GM19372 (cell line): ENCODE results near the gene C9orf152.

ENCODE experiments used
- ATAC-seq: cut with Tn5 transposase; IDR thresholded peaks from one replicate; pipeline ENCODE4 v1.9.1; 2021; ENCODE audit warnings: mild to moderate bottlenecking, low read depth, moderate library complexity; ENCODE audit not compliant: unreplicated experiment

Gene C9orf152

GRCh38 chr9:110183208-110184145 is 24.5 kb downstream of the C9orf152 start:
- peak; percentile 84 for ATAC-seq

GRCh38 chr9:110180511-110181434 is 27.2 kb downstream of the C9orf152 start:
- no peak for ATAC-seq

- ATAC-seq: no peak
Measured at GRCh38 chr9:110179734-110180133, 28.2 kb downstream of the C9orf152 start.

GRCh38 chr9:110178281-110178680 is 29.7 kb downstream of the C9orf152 start:
- ATAC-seq: no peak

- ATAC-seq: no peak
Measured at GRCh38 chr9:110175275-110175968, 32.5 kb downstream of the C9orf152 start.

GRCh38 chr9:110173322-110173642 is 34.7 kb downstream of the C9orf152 start:
- no peak for ATAC-seq

- ATAC-seq: no peak
Measured at GRCh38 chr9:110170357-110171257, 37.4 kb downstream of the C9orf152 start.

GRCh38 chr9:110168486-110168885 is 39.5 kb downstream of the C9orf152 start:
- no peak for ATAC-seq

- no peak for ATAC-seq
Measured at GRCh38 chr9:110161940-110162339, 46.0 kb downstream of the C9orf152 start.

- ATAC-seq: no peak
Measured at GRCh38 chr9:110160685-110161084, 47.3 kb downstream of the C9orf152 start.

- ATAC-seq: no peak
Measured at GRCh38 chr9:110160123-110160522, 47.8 kb downstream of the C9orf152 start.

GRCh38 chr9:110157823-110158664 is 49.9 kb downstream of the C9orf152 start:
- no peak for ATAC-seq

GRCh38 chr9:110156902-110157301 is 51.1 kb downstream of the C9orf152 start:
- peak; percentile 83 for ATAC-seq

GRCh38 chr9:110156416-110156815 is 51.5 kb downstream of the C9orf152 start:
- peak; percentile 9 for ATAC-seq

- ATAC-seq: no peak
Measured at GRCh38 chr9:110155751-110156150, 52.2 kb downstream of the C9orf152 start.

GRCh38 chr9:110153431-110153830 is 54.5 kb downstream of the C9orf152 start:
- ATAC-seq: no peak

GRCh38 chr9:110152704-110153374 is 55.1 kb downstream of the C9orf152 start:
- no peak for ATAC-seq
